Hepatic stellate cell (primary cell): ENCODE data around the gene SGPP2.

Experiments
- DNase-seq: peaks from one replicate; pipeline ENCODE4 v3.0.0; 2011; ENCODE audit warnings: low spot score

The SGPP2 gene

GRCh38 chr2:222470802-222471468, 46.6 kb downstream of the SGPP2 start:
- no peak for DNase-seq

GRCh38 chr2:222477962-222478608, 53.7 kb downstream of the SGPP2 start:
- no peak for DNase-seq

- no peak for DNase-seq
Measured at GRCh38 chr2:222479859-222480258, 55.5 kb downstream of the SGPP2 start.

GRCh38 chr2:222480497-222480896, 56.2 kb downstream of the SGPP2 start:
- no peak for DNase-seq

- DNase-seq: no peak
Measured at GRCh38 chr2:222481941-222482340, 57.6 kb downstream of the SGPP2 start.

GRCh38 chr2:222483513-222484039, 59.2 kb downstream of the SGPP2 start:
- DNase-seq: no peak

- no peak for DNase-seq
Measured at GRCh38 chr2:222485367-222486211, 61.2 kb downstream of the SGPP2 start.

GRCh38 chr2:222490131-222490530, 65.8 kb downstream of the SGPP2 start:
- no peak for DNase-seq

GRCh38 chr2:222492683-222493082, 68.3 kb downstream of the SGPP2 start:
- DNase-seq: no peak

GRCh38 chr2:222494104-222494739, 69.9 kb downstream of the SGPP2 start:
- DNase-seq: no peak

GRCh38 chr2:222495388-222495787, 71.0 kb downstream of the SGPP2 start:
- DNase-seq: no peak

GRCh38 chr2:222499226-222499625, 74.9 kb downstream of the SGPP2 start:
- no peak for DNase-seq

GRCh38 chr2:222504191-222504590, 79.8 kb downstream of the SGPP2 start:
- no peak for DNase-seq

GRCh38 chr2:222504719-222505118, 80.4 kb downstream of the SGPP2 start:
- DNase-seq: no peak

- no peak for DNase-seq
Measured at GRCh38 chr2:222506230-222506935, 82.0 kb downstream of the SGPP2 start.

- DNase-seq: no peak
Measured at GRCh38 chr2:222514901-222515300, 90.6 kb downstream of the SGPP2 start.

- no peak for DNase-seq
Measured at GRCh38 chr2:222518570-222519381, 94.4 kb downstream of the SGPP2 start.

- no peak for DNase-seq
Measured at GRCh38 chr2:222521099-222521498, 96.8 kb downstream of the SGPP2 start.

GRCh38 chr2:222522082-222522481, 97.7 kb downstream of the SGPP2 start:
- no peak for DNase-seq

GRCh38 chr2:222523783-222524544, 99.6 kb downstream of the SGPP2 start:
- no peak for DNase-seq
